ENCODE measurements around the gene MYO18B. TPM values are rescaled to one million over a fixed set of nuclear protein-coding genes. Genes with fewer than 3 reads are reported as not detected.

MYO18B gene
- total and polyA plus RNA-seq, 2 donors (not counting 3 experiments of a cell fraction or from before 2014, with no cell fraction given) = 0.01 TPM; not detected in 1

- Histone ChIP-seq H3K4me1 (ENCODE audit: control insufficient read depth, extremely low read depth, insufficient read depth, low read length) (no peaks in the 10 kb centered on the region), H3K36me3 (ENCODE audit: control insufficient read depth in 2 of 2, extremely low read depth in 1 of 2, insufficient read depth in 2 of 2, low read length in 2 of 2) (no peaks in the 10 kb centered on the region), H3K27ac (ENCODE audit: insufficient read depth, low read depth, low read length) (no peak overlapping the region), H3K4me3 (replicated peaks in 1 of 3; ENCODE audit: insufficient read depth in 1 of 3, low read depth in 1 of 3, low read length in 3 of 3) (no peak overlapping the region), H4K20me1 (replicated peaks; ENCODE audit: control insufficient read depth, extremely low read depth, insufficient read depth, low read length) (no peaks in the 10 kb centered on the region), H3K9me3 (replicated peaks; ENCODE audit: control insufficient read depth, insufficient read depth, low read length) (no peaks in the 10 kb centered on the region), H3K9ac (replicated peaks; ENCODE audit: extremely low read depth, insufficient read depth, low read length) (no peak overlapping the region), H3K27me3 (ENCODE audit: control insufficient read depth in 2 of 2, insufficient read depth in 2 of 2, low read length in 2 of 2) (no peaks in the 10 kb centered on the region), H3K4me2 (ENCODE audit: insufficient read depth, low read length) (no peak overlapping the region), H3K9me1 (replicated peaks; ENCODE audit: control insufficient read depth, extremely low read depth, insufficient read depth, low read length) (no peaks in the 10 kb centered on the region), H2AFZ (ENCODE audit: low read depth, low read length) (no peak overlapping the region), H3K79me2 (ENCODE audit: control insufficient read depth, insufficient read depth, low read length) (no peaks in the 10 kb centered on the region)
- dilution Hi-C loops (cut with MboI; ENCODE audit: extremely low pct_ligation_motif_present, low sequenced_read_pairs) (no loop called here), intact Hi-C loops (cut with micrococcal nuclease) (no loop called here)
- TF ChIP-seq FOS (IDR thresholded peaks at IDR 0.05; ENCODE audit: borderline replicate concordance, insufficient read depth, low read length) (no peak), MYC (IDR thresholded peaks at IDR 0.05; ENCODE audit: low read depth, low read length) (no peak), MAX (IDR thresholded peaks at IDR 0.05; ENCODE audit: insufficient read depth, insufficient read length) (no peak), POLR2AphosphoS5 (IDR thresholded peaks at IDR 0.05; ENCODE audit: insufficient read depth, low read depth, low read length) (no peak), CTCF (IDR thresholded peaks at IDR 0.05; ENCODE audit: extremely low read depth in 1 of 2, insufficient read depth in 1 of 2, low read depth in 1 of 2, low read length in 2 of 2) (no peak), JUN (IDR thresholded peaks at IDR 0.05; ENCODE audit: borderline replicate concordance, insufficient read depth, insufficient read length, low read depth) (no peak), GATA2 (IDR thresholded peaks at IDR 0.05; ENCODE audit: insufficient read depth, insufficient read length, low read depth, low read length) (no peak), EZH2 (IDR thresholded peaks at IDR 0.05; ENCODE audit: borderline replicate concordance, low read depth, low read length, severe bottlenecking) (no peak), POLR2A (IDR thresholded peaks at IDR 0.05; ENCODE audit: low read depth, low read length) (no peak)
- ChIA-PET CTCF (no interaction called here), POLR2A (no interaction called here)
- no TSS peak for BruUV-seq (replicated peaks)
- DNase-seq (ENCODE audit: low read depth, low spot score) (no peak), FAIRE-seq (no peak)
Measured at GRCh38 chr22:25919452-25919851, 177.5 kb downstream of the MYO18B start.

All from endothelial cell of umbilical vein (primary cell).